ENCODE data around the gene RMND5A.

DNA sequence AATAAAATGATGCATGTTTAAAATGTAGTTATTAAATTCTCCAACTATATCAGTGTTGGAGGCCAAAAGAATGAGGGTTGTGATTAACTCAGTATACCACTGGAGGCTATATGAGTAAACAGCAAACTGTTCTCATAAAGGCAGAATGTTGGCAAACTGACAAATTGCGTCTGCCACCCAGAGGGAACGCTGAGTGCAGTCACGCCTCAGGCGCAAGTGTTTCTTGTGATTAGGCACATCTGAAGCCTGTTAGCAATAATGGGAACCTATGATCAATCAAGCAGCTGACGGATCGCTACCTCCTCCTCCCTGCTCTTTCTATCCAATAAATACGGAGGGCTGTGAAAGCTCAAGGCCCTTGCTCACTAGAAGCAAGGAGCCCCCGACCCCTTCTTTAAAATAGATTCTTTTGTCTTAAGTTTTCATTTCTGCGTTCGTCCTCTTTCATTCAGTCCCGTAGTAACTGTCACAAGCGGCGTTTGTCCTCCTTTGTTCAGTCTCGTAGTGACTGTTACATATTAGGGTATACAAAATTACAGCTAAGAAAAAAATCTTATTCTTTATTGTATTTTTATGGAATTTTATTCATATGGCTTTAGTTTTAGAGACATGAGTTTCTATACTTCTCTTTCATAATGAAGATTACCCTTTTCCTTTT, 16.3 kb upstream of the RMND5A start:
- TF ChIP-seq CTCF (IDR thresholded peaks at IDR 0.05): no peak
- TF ChIP-seq POLR2A (IDR thresholded peaks at IDR 0.05): no peak
- TF ChIP-seq EP300 (IDR thresholded peaks at IDR 0.05): no peak
- no peak for TF ChIP-seq POLR2AphosphoS5 (IDR thresholded peaks at IDR 0.05)
